GM21576 (cell line): ENCODE results near the gene ANK3.

Experiments
- ATAC-seq: cut with Tn5 transposase; IDR thresholded peaks from one replicate; pipeline ENCODE4 v1.9.1; 2021; ENCODE audit warnings: mild to moderate bottlenecking, moderate library complexity; ENCODE audit not compliant: unreplicated experiment

Gene ANK3

DNA sequence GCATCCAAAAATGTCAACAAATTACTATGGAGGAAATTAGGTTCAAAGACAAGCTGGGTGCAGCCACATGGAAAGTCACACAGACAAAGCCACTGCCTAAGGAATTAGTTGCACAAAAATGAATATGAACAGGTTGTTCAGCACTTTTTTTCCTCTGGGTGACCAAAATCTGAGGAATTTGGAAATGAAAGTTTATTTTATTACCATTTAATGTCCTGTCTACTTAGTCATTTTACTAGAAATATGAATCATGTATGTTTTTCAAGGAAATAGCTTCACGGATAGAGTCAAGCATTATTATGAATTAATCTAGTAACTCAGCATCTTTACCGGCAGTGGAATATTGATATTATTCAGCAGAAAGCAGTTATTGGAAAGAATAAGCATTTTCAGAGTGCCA is 106.3 kb downstream of the ANK3 start:
- ATAC-seq: no peak

GRCh38 chr10:60282771-60283353 is 106.8 kb downstream of the ANK3 start:
- no peak for ATAC-seq

GRCh38 chr10:60281792-60282353 is 107.8 kb downstream of the ANK3 start:
- ATAC-seq: no peak

GRCh38 chr10:60281331-60281730 is 108.3 kb downstream of the ANK3 start:
- no peak for ATAC-seq

- ATAC-seq: no peak
Measured at GRCh38 chr10:60280475-60280874, 109.2 kb downstream of the ANK3 start.

DNA sequence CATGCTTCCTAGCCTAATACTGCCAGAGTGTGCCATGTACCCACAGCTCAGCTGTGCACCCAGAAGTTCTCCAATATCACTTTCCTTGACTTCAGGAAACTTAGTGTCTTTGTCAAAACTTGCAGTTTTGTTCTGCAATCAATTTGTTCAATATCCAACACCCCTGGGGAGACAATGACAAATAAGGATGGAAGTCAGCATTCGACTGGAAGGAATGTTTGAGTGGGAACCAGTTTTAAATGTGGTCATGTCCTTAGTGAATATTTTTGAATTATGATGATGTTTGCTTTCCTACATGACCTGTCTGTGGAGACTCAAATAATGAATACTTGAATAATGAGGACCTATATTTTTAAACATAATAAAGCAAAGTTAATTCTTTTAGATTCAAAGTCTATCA is 112.0 kb downstream of the ANK3 start:
- no peak for ATAC-seq

GRCh38 chr10:60276232-60276631 is 113.4 kb downstream of the ANK3 start:
- no peak for ATAC-seq

DNA sequence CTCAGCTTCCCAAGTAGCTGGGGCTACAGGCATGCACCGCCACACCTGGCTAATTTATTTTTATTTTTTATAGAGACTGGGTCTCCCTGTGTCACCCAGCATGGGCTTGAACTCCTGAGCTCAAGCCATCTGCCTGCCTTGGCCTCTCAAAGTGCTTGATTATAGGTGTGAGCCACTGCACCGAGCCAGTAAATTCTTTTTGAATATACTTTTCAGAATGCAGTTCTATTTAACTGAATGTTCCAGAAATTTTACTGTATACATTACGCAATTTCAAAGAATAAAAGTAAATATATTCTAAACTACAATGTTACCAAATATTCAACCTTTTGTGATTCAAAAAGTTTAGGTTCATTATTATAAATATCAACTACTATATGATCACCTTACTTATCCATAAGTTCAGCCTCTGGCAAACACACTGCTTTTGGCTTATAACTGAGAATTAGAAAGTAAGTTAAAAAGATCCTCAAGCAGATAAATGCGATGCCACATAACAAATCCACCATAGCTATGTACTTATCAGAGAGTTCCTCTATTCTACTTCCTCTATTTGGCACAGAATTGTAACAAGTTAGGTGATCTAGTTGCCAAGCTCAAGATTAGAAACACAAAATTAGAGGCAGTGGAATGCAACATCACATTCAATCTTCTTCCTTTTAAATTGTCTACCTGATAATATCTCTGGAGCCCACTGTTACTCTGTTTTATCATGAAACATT is 118.2 kb downstream of the ANK3 start:
- ATAC-seq: no peak

- ATAC-seq: no peak
Measured at GRCh38 chr10:60270426-60270825, 119.2 kb downstream of the ANK3 start.

GRCh38 chr10:60267802-60268201 is 121.9 kb downstream of the ANK3 start:
- ATAC-seq: no peak

DNA sequence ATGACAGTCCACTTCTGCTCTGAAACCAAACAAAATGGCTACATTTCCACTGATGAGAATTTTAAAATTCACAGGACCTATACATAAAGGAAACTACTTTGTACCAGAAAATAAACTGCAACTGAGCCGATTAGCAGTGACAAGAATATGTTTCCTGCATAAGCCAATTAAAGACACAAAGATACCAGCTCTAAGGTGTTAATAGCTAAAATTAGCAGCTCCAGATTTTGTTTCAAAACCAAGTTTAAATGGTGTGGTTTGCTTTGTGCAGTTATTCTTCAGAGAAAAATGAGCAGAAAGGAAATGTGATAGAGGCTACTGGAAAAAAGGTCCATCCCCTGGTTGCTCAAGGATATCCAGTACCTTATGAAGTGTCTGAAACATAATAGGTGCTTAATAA is 123.2 kb downstream of the ANK3 start:
- no peak for ATAC-seq

DNA sequence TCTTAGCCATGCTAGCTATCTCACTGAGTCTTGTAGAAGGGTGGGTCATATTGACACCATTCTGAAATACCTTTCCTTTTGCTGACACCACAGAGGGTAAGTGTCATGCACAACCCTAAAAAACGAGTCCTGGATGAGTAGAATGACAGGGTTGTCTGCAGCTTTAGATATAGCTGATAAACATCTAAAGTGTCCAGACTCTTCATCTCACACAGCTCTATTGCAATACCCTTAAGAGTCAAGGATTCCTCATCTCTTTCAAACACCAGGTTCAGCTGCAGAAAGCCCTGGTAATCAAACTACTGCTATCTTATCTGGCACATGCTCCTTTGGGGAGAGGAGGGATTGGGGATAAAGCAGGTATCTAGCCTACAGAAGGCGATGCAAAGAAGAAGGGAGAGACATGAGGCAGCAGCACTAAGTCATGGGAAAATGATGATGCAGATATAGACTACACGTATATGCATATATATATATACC is 127.0 kb downstream of the ANK3 start:
- ATAC-seq: no peak

GRCh38 chr10:60260321-60260720 is 129.4 kb downstream of the ANK3 start:
- no peak for ATAC-seq

- no peak for ATAC-seq
Measured at GRCh38 chr10:60258429-60258797, 131.3 kb downstream of the ANK3 start.

GRCh38 chr10:60257767-60258428 is 131.8 kb downstream of the ANK3 start:
- no peak for ATAC-seq

- ATAC-seq: no peak
Measured at GRCh38 chr10:60254776-60255175, 134.9 kb downstream of the ANK3 start.

DNA sequence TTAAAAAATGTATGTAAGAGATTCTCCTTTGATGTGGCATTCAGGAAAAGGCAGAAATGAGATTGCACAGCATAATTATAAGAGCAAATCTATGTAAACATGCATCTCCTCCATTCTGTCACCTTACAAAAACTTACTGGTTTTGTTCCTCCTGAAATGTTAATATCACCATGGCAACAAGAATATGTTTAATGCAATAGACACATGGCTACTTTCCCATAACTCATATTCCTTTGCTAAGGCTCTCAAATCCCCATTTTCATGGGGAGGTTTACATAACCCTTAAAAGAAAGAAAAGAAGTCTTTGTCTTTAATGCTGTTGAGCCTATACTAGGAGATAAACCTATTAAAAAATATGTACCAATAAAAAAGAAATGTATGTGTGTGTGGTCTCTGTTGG is 136.2 kb downstream of the ANK3 start:
- ATAC-seq: no peak

- ATAC-seq: no peak
Measured at GRCh38 chr10:60252688-60253087, 137.0 kb downstream of the ANK3 start.

- no peak for ATAC-seq
Measured at GRCh38 chr10:60246382-60246781, 143.3 kb downstream of the ANK3 start.

DNA sequence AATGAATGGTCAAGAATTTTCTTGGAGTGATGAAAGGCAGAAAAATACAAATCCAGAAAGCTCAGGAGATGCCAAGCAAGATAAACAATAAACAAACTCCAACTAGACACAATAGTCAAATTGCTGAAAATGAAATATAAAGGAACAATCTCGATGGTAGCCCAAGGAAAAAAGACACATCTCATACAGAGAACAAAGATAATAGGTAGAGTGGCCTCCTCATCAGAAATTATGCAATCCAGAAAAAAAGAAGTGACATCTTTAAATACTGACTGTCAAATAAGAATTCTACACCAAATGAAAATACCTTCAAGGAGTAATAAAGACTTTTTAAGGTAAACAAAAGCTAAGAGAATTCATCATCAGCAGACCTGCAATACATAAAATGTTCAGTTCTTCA is 150.4 kb downstream of the ANK3 start:
- ATAC-seq: no peak

GRCh38 chr10:60238759-60239100 is 150.9 kb downstream of the ANK3 start:
- ATAC-seq: no peak
